OCI-LY3 (cell line): ENCODE data around the gene TMEM238.
"Not testable (repeated sequence)": the region's sequence is repeated elsewhere in the genome, so short reads cannot be mapped to it uniquely, and the experiment has no call there.

Experiments
- H2AFZ ChIP-seq: fragments of 200-600, 300-600 bp; shearing (Covaris generic); 2 replicates; pipeline ENCODE4 v1.6.0; 2014; ENCODE audit warnings: antibody characterized with exemption, low read depth, low read length
- H3K27ac ChIP-seq: fragments of 200-600, 300-600 bp; sonication (generic); 2 replicates; pipeline ENCODE4 v1.5.1; 2014; ENCODE audit warnings: mild to moderate bottlenecking, low read length, moderate library complexity, mixed read lengths
- H3K27me3 ChIP-seq: fragments of 200-600, 300-600 bp; sonication (generic); 2 replicates; pipeline ENCODE4 v1.6.1; 2014; ENCODE audit warnings: low read depth, low read length, mixed read lengths
- H3K36me3 ChIP-seq: fragments of 200-600, 300-600 bp; sonication (generic); replicated peaks from 2 replicates; pipeline ENCODE3; 2014; ENCODE audit warnings: low read depth, low read length, mixed read lengths
- H3K4me1 ChIP-seq: fragments of 300-600, 200-600 bp; sonication (generic); 2 replicates; pipeline ENCODE4 v1.6.1; 2014; ENCODE audit warnings: low read length, mixed read lengths
- H3K4me2 ChIP-seq: fragments of 200-600, 300-600 bp; sonication (generic); 2 replicates; pipeline ENCODE4 v1.6.1; 2014; ENCODE audit warnings: low read length, mixed read lengths
- H3K4me3 ChIP-seq: fragments of 300-600, 200-600 bp; sonication (generic); 2 replicates; pipeline ENCODE4 v1.5.1; 2014; ENCODE audit warnings: antibody characterized with exemption, mild to moderate bottlenecking, low read length, moderate library complexity
- H3K79me2 ChIP-seq: fragments of 300-600, 200-600 bp; shearing (Covaris generic); 2 replicates; pipeline ENCODE4 v1.6.1; 2014; ENCODE audit warnings: mild to moderate bottlenecking, low read length, mixed read lengths
- H3K9ac ChIP-seq: fragments of 300-600, 200-600 bp; shearing (Covaris generic); 2 replicates; pipeline ENCODE4 v1.6.0; 2014; ENCODE audit warnings: mild to moderate bottlenecking, low read length, moderate library complexity
- H3K9me3 ChIP-seq: fragments of 200-600, 300-600 bp; shearing (Covaris generic); 2 replicates; pipeline ENCODE4 v1.6.1; 2014; ENCODE audit warnings: low read length, mixed read lengths; ENCODE audit not compliant: insufficient read depth
- H4K20me1 ChIP-seq: fragments of 200-600, 300-600 bp; sonication (generic); 2 replicates; pipeline ENCODE4 v1.6.1; 2016; ENCODE audit warnings: low read length, mixed read lengths; ENCODE audit not compliant: insufficient read depth
- CTCF ChIP-seq: fragments of 200-600, 300-600 bp; sonication (generic); IDR thresholded peaks from 2 replicates; pipeline ENCODE4 v1.5.1; 2014; ENCODE audit warnings: antibody characterized with exemption, low read length, low read depth
- EZH2phosphoT487 ChIP-seq: fragments of 200-600 bp; shearing (Covaris generic); IDR thresholded peaks from 2 replicates; pipeline ENCODE4 v1.6.1; 2018; ENCODE audit warnings: antibody characterized with exemption, mixed run types, low read depth

TMEM238 gene

GRCh38 chr19:55408533-55408872 is 24.4 kb upstream of the TMEM238 start:
- Histone ChIP-seq H2AFZ (peak overlapping the region; percentile 49; the same call in 1 of the 2 replicates), H3K79me2 (peaks cover 35% of the 10 kb centered on the region), H3K36me3 (peaks cover 36% of the 10 kb centered on the region), H3K4me1 (peaks cover 19% of the 10 kb centered on the region), H3K27me3 (no peaks in the 10 kb centered on the region), H3K27ac (peak overlapping the region; percentile 87), H3K9me3 (peaks cover 3% of the 10 kb centered on the region), H3K4me2 (peak overlapping the region; percentile 85), H3K9ac (peak overlapping the region; percentile 77), H3K4me3 (peak overlapping the region; percentile 86), H4K20me1 (peaks cover 26% of the 10 kb centered on the region)
- TF ChIP-seq EZH2phosphoT487 (no peak), CTCF (no peak)

- Histone ChIP-seq H3K4me2 (peak overlapping the region; percentile 85), H2AFZ (peak overlapping the region; percentile 83; the same call in 1 of the 2 replicates), H3K27ac (peak overlapping the region; percentile 87), H3K79me2 (peaks cover 40% of the 10 kb centered on the region), H3K4me1 (peaks cover 19% of the 10 kb centered on the region), H3K4me3 (peak overlapping the region; percentile 86), H4K20me1 (peaks cover 31% of the 10 kb centered on the region), H3K36me3 (peaks cover 39% of the 10 kb centered on the region), H3K9me3 (peaks cover 3% of the 10 kb centered on the region), H3K27me3 (no peaks in the 10 kb centered on the region), H3K9ac (peak overlapping the region; percentile 97)
- TF ChIP-seq CTCF = no peak
- TF ChIP-seq EZH2phosphoT487 = no peak
Measured at GRCh38 chr19:55407800-55408532, 23.9 kb upstream of the TMEM238 start.

GRCh38 chr19:55407550-55407799 is 23.4 kb upstream of the TMEM238 start, which contains the start of gene UBE2S:
Gene UBE2S (minus strand): TSS chr19:55407788. CDS start chr19:55407589, 199 bp downstream.
- Histone ChIP-seq H3K79me2 (peaks cover 45% of the 10 kb centered on the region), H3K36me3 (peaks cover 44% of the 10 kb centered on the region), H2AFZ (peak within 1 kb of the TSS; percentile 83; the same call in 1 of the 2 replicates), H3K4me1 (peaks cover 19% of the 10 kb centered on the region), H3K4me3 (peak within 1 kb of the TSS; percentile 86), H4K20me1 (peaks cover 36% of the 10 kb centered on the region), H3K4me2 (peak within 1 kb of the TSS; percentile 86), H3K9ac (peak within 1 kb of the TSS; percentile 97), H3K27ac (peak within 1 kb of the TSS; percentile 87)
- not testable (repeated sequence) for H3K27me3 ChIP-seq, H3K9me3 ChIP-seq

- Histone ChIP-seq H3K4me2 (peak overlapping the region; percentile 86), H3K4me1 (peaks cover 19% of the 10 kb centered on the region), H3K9me3 (peaks cover 3% of the 10 kb centered on the region), H3K79me2 (peaks cover 47% of the 10 kb centered on the region), H3K4me3 (peak overlapping the region; percentile 86), H3K27me3 (no peaks in the 10 kb centered on the region), H2AFZ (no peak overlapping the region), H3K36me3 (peaks cover 49% of the 10 kb centered on the region), H4K20me1 (peaks cover 41% of the 10 kb centered on the region), H3K9ac (peak overlapping the region; percentile 97), H3K27ac (peak overlapping the region; percentile 87)
- TF ChIP-seq EZH2phosphoT487 (no peak), CTCF (no peak)
Measured at GRCh38 chr19:55406826-55407549, 22.9 kb upstream of the TMEM238 start.
